ENCODE data around the gene SERTAD1. TPM values are rescaled to one million over a fixed set of nuclear protein-coding genes. Genes with fewer than 3 reads are reported as not detected.
"Not testable (repeated sequence)": the region's sequence is repeated elsewhere in the genome, so short reads cannot be mapped to it uniquely, and the experiment has no call there.

The SERTAD1 gene
- total RNA-seq, 1 experiment from 2014 or later: 4.4 TPM

DNA sequence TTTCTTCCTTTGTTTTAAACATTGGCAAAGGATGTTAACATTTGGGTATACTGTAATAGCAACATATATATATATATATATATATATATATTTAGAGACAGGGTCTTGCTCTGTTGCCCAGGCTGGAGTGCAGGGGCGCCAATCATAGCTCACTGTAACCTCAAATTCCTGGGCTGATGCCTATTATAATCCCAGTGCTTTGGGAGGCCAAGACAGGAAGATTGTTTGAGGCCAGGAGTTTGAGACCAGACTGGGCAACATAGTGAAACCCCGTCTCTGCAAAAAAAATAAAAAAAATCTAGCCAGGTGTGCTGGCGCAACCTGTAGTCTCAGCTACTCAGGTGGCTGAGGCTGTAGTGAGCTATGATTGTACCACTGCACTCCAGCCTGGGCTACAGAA, 34.4 kb upstream of the SERTAD1 start:
- Histone ChIP-seq H3K4me3 (no peak overlapping the region), H3K27me3 (0 out of 2 replicates have a peak, but pooled peaks cover 2% of the 10 kb centered on the region), H3K4me1 (no peaks in the 10 kb centered on the region), H3K27ac (no peak overlapping the region), H3K9me3 (replicated peaks) (no peaks in the 10 kb centered on the region), H3K36me3 (no peaks in the 10 kb centered on the region)
- DNase-seq: no peak

DNA sequence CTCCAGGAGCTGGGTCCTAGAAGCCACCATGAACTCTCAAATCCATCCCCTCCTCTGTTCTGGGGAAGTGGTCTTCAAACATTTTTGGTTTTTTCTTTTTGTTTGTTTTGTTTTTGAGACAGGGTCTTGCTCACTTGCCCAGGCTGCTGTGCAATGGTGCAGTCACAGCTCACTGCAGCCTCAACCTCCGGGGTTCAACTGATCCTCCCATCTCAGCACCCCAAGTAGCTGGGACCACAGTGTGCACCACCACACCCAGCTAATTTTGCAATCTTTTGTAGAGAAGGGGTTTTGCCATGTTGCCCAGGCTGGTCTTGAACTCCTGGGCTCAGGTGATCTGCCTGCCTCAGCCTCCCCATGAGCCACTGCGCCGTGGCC, 32.8 kb upstream of the SERTAD1 start:
- no peaks in the 10 kb centered on the region for H3K4me1 ChIP-seq
- no peak overlapping the region for H3K27ac ChIP-seq
- no peaks in the 10 kb centered on the region for H3K9me3 ChIP-seq (replicated peaks)
- no peak for DNase-seq
- no peaks in the 10 kb centered on the region for H3K36me3 ChIP-seq
- 0 out of 2 replicates have a peak, but pooled peaks cover 2% of the 10 kb centered on the region for H3K27me3 ChIP-seq
- H3K4me3 ChIP-seq: no peak overlapping the region

GRCh38 chr19:40457953-40458596, 32.3 kb upstream of the SERTAD1 start:
- no peak for DNase-seq
- H3K27ac ChIP-seq: no peak overlapping the region
- H3K9me3 ChIP-seq (replicated peaks): no peaks in the 10 kb centered on the region
- no peaks in the 10 kb centered on the region for H3K4me1 ChIP-seq
- 0 out of 2 replicates have a peak, but pooled peaks cover 2% of the 10 kb centered on the region for H3K27me3 ChIP-seq
- no peaks in the 10 kb centered on the region for H3K36me3 ChIP-seq
- no peak overlapping the region for H3K4me3 ChIP-seq

DNA sequence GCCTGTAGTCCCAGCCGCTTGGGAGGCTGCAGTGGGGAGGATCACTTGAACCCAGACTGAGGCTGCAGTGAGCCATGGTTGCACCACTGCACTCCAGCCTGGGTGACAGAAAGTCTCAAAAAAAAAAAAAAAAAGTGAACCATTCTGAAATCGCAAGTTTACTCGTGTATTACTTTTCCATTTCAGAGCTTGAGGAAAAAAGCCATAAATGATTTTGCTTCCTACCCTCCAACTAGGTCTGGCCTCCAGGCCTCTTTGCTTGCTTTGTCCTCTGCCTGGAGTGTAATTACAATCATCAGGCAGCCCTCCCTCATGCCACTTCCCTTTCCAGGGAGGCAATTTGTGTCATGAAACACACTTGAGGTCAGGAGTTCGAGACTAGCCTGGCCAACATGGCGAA, 31.3 kb upstream of the SERTAD1 start:
- Histone ChIP-seq H3K27me3 (0 out of 2 replicates have a peak, but pooled peaks cover 2% of the 10 kb centered on the region), H3K36me3 (no peaks in the 10 kb centered on the region), H3K27ac (no peak overlapping the region), H3K9me3 (replicated peaks) (no peaks in the 10 kb centered on the region), H3K4me1 (no peaks in the 10 kb centered on the region), H3K4me3 (no peak overlapping the region)
- no peak for DNase-seq

DNA sequence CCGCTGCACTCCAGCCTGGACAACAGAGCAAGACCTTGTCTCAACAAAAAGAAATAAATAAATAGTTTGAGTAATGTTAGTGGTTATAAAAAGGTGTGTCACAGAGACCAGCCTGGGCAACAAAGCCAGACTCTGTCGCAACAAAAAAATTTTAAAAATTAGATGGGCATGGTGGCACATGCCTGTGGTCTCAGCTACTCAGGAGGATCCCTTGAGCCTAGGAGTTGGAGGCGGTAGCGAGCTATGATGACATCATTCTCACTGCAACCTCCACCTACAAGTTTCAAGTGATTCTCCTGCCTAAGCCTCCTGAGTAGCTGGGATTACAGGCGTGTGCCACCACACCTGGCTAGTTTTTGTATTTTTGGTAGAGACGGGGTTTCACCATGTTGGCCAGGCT, 28.2 kb upstream of the SERTAD1 start:
- not testable (repeated sequence) for DNase-seq; H3K4me3 ChIP-seq; H3K27me3 ChIP-seq; H3K9me3 ChIP-seq (replicated peaks); H3K27ac ChIP-seq; H3K4me1 ChIP-seq; H3K36me3 ChIP-seq

GRCh38 chr19:40453151-40453735, 27.5 kb upstream of the SERTAD1 start:
- Histone ChIP-seq H3K27me3 (0 out of 2 replicates have a peak, but pooled peaks cover 2% of the 10 kb centered on the region), H3K36me3 (no peaks in the 10 kb centered on the region), H3K27ac (no peak overlapping the region), H3K9me3 (replicated peaks) (no peaks in the 10 kb centered on the region), H3K4me1 (no peaks in the 10 kb centered on the region), H3K4me3 (no peak overlapping the region)
- DNase-seq: no peak

GRCh38 chr19:40452016-40452415, 26.2 kb upstream of the SERTAD1 start:
- DNase-seq: no peak
- Histone ChIP-seq H3K9me3 (replicated peaks) (no peaks in the 10 kb centered on the region), H3K4me3 (no peak overlapping the region), H3K27me3 (0 out of 2 replicates have a peak, but pooled peaks cover 2% of the 10 kb centered on the region), H3K4me1 (no peaks in the 10 kb centered on the region), H3K36me3 (no peaks in the 10 kb centered on the region), H3K27ac (no peak overlapping the region)

GRCh38 chr19:40450664-40451063, 24.9 kb upstream of the SERTAD1 start:
- Histone ChIP-seq H3K36me3 (no peaks in the 10 kb centered on the region), H3K4me3 (no peak overlapping the region), H3K4me1 (no peaks in the 10 kb centered on the region), H3K27me3 (0 out of 2 replicates have a peak, but pooled peaks cover 2% of the 10 kb centered on the region), H3K9me3 (replicated peaks) (no peaks in the 10 kb centered on the region), H3K27ac (no peak overlapping the region)
- DNase-seq: no peak

DNA sequence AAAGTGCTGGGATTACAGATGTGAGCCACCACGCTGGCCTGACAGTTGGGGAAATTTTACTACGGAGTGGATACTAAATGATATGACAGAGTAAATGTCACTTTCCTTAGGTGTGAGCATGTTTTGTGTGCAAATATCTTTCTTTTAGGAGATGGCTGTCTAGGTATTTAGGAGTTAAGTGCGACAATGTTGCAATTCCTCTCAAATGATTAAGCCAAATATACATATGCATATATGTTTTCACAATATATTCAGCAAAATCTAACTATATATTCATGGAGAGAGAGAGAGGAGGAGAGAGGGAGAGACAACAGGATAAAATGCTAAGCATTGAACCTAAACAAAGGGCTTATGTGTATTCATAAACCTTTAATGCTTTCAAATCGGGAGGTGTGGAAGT, 23.7 kb upstream of the SERTAD1 start:
- Histone ChIP-seq H3K27me3 (no peaks in the 10 kb centered on the region), H3K27ac (no peak overlapping the region), H3K4me1 (peaks cover 2% of the 10 kb centered on the region; the same call in 1 of the 2 replicates), H3K4me3 (no peak overlapping the region), H3K36me3 (no peaks in the 10 kb centered on the region), H3K9me3 (replicated peaks) (no peaks in the 10 kb centered on the region)
- no peak for DNase-seq

DNA sequence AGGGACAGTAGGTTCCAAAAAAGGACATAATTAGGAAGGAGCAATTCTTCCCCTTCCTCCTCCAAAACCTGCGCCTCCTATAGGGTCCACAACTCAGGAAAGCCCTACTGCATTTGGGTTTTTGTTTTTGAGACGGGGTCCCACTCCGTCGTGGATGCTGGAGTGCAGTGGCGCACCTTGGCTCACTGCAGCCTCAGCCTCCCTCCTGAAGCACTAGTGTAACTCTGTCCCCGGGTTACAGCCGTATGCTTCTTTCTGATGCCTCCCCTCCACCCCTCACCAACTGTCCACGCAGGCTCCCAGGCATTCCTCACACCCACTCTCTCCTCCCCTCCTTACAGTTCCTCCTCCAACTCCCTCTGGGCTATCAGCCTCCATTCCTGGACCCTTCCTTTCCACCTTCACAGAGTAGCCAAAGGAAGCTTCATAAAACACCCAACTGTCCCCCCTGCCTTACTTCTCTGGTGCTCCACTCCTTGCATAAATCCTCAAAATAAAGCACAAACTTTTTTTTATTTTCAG, 20.5 kb upstream of the SERTAD1 start:
- no peak overlapping the region for H3K27ac ChIP-seq
- no peaks in the 10 kb centered on the region for H3K27me3 ChIP-seq
- peaks cover 10% of the 10 kb centered on the region for H3K4me1 ChIP-seq
- no peak overlapping the region for H3K4me3 ChIP-seq
- DNase-seq: no peak
- H3K36me3 ChIP-seq: peaks cover 4% of the 10 kb centered on the region; the same call in 1 of the 2 replicates
- H3K9me3 ChIP-seq (replicated peaks): no peaks in the 10 kb centered on the region

DNA sequence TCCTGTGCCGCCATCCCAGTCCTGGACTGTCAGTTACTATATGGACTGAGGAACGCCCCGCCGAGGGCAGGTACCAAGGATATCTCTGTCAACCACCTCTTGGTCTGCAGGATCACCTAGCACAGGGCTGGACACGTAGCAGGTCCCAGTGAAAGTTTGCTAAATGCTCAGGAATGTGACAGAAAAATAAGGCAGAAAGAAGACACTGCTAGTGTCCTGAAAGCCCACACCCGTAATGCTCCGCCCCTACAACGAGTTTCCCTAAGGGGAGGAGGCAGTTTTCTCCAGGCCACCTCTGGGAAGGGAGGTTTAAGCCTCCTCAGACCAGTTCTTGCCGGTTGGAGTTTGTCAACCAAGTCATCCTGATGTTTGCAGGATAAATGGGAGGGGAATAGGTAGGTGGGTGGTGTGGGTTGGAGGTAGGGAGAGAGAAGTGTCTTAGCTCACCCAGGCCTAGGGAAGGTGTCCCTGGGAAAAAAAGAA, 20.0 kb upstream of the SERTAD1 start:
- no peaks in the 10 kb centered on the region for H3K27me3 ChIP-seq
- H3K4me1 ChIP-seq: peaks cover 10% of the 10 kb centered on the region
- no peak for DNase-seq
- H3K4me3 ChIP-seq: no peak overlapping the region
- H3K36me3 ChIP-seq: peaks cover 8% of the 10 kb centered on the region; the same call in 1 of the 2 replicates
- H3K27ac ChIP-seq: no peak overlapping the region
- H3K9me3 ChIP-seq (replicated peaks): no peaks in the 10 kb centered on the region

DNA sequence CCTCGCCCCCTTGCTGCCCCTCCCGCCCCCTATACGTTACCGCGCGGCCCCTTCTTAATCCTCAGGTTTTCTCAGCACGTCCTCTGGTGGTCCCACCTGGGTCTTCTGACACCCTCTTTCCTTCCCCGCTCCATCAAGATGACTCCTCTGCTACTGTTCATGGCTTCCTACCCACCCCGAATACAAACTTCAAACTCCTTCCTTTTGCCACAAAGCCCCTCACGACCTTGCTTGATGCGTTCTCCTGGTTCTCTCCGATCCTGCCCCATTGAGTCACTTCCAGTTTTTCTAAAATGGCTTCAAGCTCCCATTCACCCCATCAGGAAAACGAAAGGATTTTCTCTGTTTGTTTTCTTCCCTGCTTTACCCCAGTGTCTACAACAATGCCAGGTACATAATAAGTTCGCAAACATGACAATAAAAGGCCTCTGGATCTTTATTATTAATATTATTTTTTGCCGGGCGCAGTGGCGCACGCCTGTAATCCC, 19.1 kb upstream of the SERTAD1 start:
- Histone ChIP-seq H3K4me3 (peak overlapping the region; percentile 75), H3K9me3 (replicated peaks) (no peaks in the 10 kb centered on the region), H3K36me3 (peaks cover 11% of the 10 kb centered on the region; the same call in 1 of the 2 replicates), H3K4me1 (peaks cover 10% of the 10 kb centered on the region), H3K27me3 (no peaks in the 10 kb centered on the region), H3K27ac (peak overlapping the region; percentile 68; the same call in 1 of the 2 replicates)
- DNase-seq: no peak

- Histone ChIP-seq H3K36me3 (peaks cover 11% of the 10 kb centered on the region; the same call in 1 of the 2 replicates), H3K27ac (peak within 1 kb of the TSS; percentile 68), H3K4me3 (peak within 1 kb of the TSS; percentile 75), H3K9me3 (replicated peaks) (no peaks in the 10 kb centered on the region), H3K27me3 (no peaks in the 10 kb centered on the region), H3K4me1 (peaks cover 10% of the 10 kb centered on the region)
- DNase-seq: peak; percentile 99
Measured at GRCh38 chr19:40444000-40444824, 18.4 kb upstream of the SERTAD1 start, which contains the start of gene SERTAD3. Gene SERTAD3 (minus strand): TSS chr19:40444335. CDS start chr19:40442080, 2,255 bp downstream.

- DNase-seq: peak; percentile 100
- peaks cover 10% of the 10 kb centered on the region for H3K4me1 ChIP-seq
- H3K27me3 ChIP-seq: no peaks in the 10 kb centered on the region
- H3K36me3 ChIP-seq: peaks cover 11% of the 10 kb centered on the region; the same call in 1 of the 2 replicates
- no peaks in the 10 kb centered on the region for H3K9me3 ChIP-seq (replicated peaks)
- H3K27ac ChIP-seq: peak overlapping the region; percentile 68
- H3K4me3 ChIP-seq: peak overlapping the region; percentile 75
Measured at GRCh38 chr19:40443131-40443999, 17.6 kb upstream of the SERTAD1 start.
